CD4-positive, alpha-beta T cell (primary cell): Measurements from ENCODE around the gene REEP6. TPM values are rescaled to one million over a fixed set of nuclear protein-coding genes. Genes with fewer than 3 reads are reported as not detected.
A peak's percentile ranks its signal among the peaks of the same experiment; 100 is the strongest.

Experiments
- ATAC-seq: fragments of 200-7000 bp; cut with Tn5 transposase; one replicate; pipeline ENCODE4 v1.10.0; 2022; ENCODE audit warnings: mild to moderate bottlenecking; ENCODE audit not compliant: poor library complexity
- CTCF ChIA-PET: fragments of 350-600 bp; sonication (Branson Sonifier 250); formaldehyde crosslinking; loops from one replicate; lab custom pipeline; 2021; ENCODE audit warnings: antibody characterized with exemption, inconsistent platforms; lab: Charles Lee
- POLR2A ChIA-PET: fragments of 350-600 bp; sonication (Branson Sonifier 250); formaldehyde crosslinking; loops from one replicate; lab custom pipeline; 2021; ENCODE audit warnings: antibody characterized with exemption, inconsistent platforms; lab: Charles Lee
- DNase-seq, 14 experiments: peaks; one replicate each; pipeline ENCODE4 v3.0.0-alpha.2; 2013 to 2020; ENCODE audit warnings: mixed read lengths in 2 of 14
- H3K27ac ChIP-seq, 2 donors: one replicate each; pipeline versions ENCODE4 v1.5.1 to v1.7.0; 2013; ENCODE audit warnings: low read length in 2 of 2, low read depth in 1 of 2, mild to moderate bottlenecking in 1 of 2
- H3K27me3 ChIP-seq, 2 experiments: 1 replicate in 1 of 2; 2 replicates in 1 of 2; pipeline versions ENCODE4 v1.6.1 to v1.7.0; 2013; ENCODE audit warnings: low read length in 2 of 2, control low read depth in 1 of 2, mild to moderate bottlenecking in 1 of 2, moderate library complexity in 1 of 2; ENCODE audit not compliant: insufficient read depth in 2 of 2, control insufficient read depth in 1 of 2
- H3K36me3 ChIP-seq: one replicate; pipeline ENCODE4 v1.6.1; 2013; ENCODE audit warnings: low read length, control low read depth; ENCODE audit not compliant: insufficient read depth
- H3K4me1 ChIP-seq: one replicate; pipeline ENCODE4 v1.6.1; 2013; ENCODE audit warnings: low read length, control low read depth; ENCODE audit not compliant: insufficient read depth
- H3K4me3 ChIP-seq: one replicate; pipeline ENCODE4 v1.5.1; 2013; ENCODE audit warnings: mild to moderate bottlenecking, low read length, moderate library complexity
- H3K9me3 ChIP-seq, 2 experiments: 1 replicate in 1 of 2; 2 replicates in 1 of 2; pipeline versions ENCODE4 v1.6.1 to v1.7.0; 2013; ENCODE audit warnings: low read length in 2 of 2, mild to moderate bottlenecking in 2 of 2, control low read depth in 1 of 2, moderate library complexity in 1 of 2; ENCODE audit not compliant: control insufficient read depth in 1 of 2, insufficient read depth in 1 of 2
- H3K27ac Mint-ChIP-seq: one replicate; pipeline ENCODE4 v1.8.0; 2020; ENCODE audit warnings: mixed read lengths
- H3K27me3 Mint-ChIP-seq: one replicate; pipeline ENCODE4 v1.8.0; 2021; ENCODE audit warnings: mixed read lengths
- H3K36me3 Mint-ChIP-seq: one replicate; pipeline ENCODE4 v1.8.0; 2021; ENCODE audit warnings: low read depth, mixed read lengths
- H3K4me1 Mint-ChIP-seq: one replicate; pipeline ENCODE4 v1.8.0; 2021; ENCODE audit warnings: low read depth, mixed read lengths
- H3K4me3 Mint-ChIP-seq: one replicate; pipeline ENCODE4 v1.8.0; 2020; ENCODE audit warnings: mild to moderate bottlenecking, mixed read lengths
- H3K9me3 Mint-ChIP-seq: one replicate; pipeline ENCODE4 v1.8.0; 2020; ENCODE audit warnings: mixed read lengths
- CTCF ChIP-seq: fragments of 200-600 bp; IDR thresholded peaks from one replicate; pipeline ENCODE4 v1.8.0; 2022; ENCODE audit warnings: antibody characterized with exemption, mild to moderate bottlenecking
- intact Hi-C, 2 experiments: fragments of 100-400 bp; cut with DNase I in 1 of 2; cut with micrococcal nuclease in 1 of 2; formaldehyde crosslinking; loops; one replicate each; pipeline versions ENCODE4 v1.15.1 to v1.9.0; 2023 to 2025; cut with DNase I, micrococcal nuclease
- total RNA-seq, 174 experiments: library from RNA in 2 of 174; stranded (reverse) in 2 of 174; gene quantifications; one replicate each; pipeline ENCODE4 v1.2.3 and lab custom pipeline; 2021 to 2026

Gene REEP6
- total RNA-seq, 2 experiments from 2014 or later: 2.2 to 2.8 TPM

DNA sequence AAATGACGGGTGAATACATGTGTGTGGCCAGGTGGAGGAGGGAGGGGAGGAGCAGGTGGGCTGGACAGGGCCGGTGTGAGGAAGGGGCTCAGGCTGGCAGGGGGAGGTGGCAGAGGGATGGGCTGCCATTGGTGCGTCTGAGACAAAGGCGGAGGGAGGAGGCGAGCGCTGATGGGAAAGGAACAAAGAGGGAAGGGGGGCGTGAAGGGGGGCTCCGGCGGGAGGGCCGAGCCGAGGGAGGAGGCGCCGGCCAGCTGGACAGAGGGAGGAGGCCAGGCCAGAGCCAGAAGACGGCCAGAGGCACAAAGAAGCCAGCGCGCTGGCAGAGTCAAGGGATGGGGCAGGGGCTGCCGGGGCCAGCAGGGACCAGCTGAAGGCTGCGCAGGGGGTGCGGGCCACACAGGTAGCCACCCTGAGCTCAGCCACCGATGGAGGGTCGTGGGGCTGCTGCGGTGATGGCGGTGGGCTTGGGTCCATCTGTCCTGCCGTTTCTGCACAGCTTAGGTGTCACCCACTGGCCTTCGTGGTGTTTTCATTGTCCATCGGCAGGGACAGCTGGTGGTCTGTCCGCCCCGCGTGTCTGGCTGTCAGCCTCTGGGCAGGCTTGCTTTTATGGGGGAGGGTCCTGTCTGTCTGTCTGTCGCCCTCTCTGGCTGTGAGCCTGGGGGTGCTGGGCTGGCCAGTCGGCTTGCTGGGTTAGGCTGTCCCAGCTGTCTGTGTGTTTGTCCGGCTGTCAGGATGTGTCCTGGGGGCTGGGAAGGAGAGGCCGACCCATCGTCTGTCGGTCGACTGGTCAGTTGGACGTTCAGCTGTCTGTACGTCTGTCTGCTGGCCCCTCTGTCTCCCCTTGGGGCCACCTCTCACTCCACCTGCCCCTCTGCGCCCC, 38.8 kb upstream of the REEP6 start:
- peaks cover 74% of the 10 kb centered on the region for H3K27me3 Mint-ChIP-seq
- peaks cover 0 to 56% of the 10 kb centered on the region in 2 experiments for H3K9me3 ChIP-seq

GRCh38 chr19:1452802-1453524, 38.0 kb upstream of the REEP6 start:
- H3K4me1 Mint-ChIP-seq: peaks cover 32% of the 10 kb centered on the region
- no peak for DNase-seq
- no peak overlapping the region for H3K4me3 ChIP-seq
- no peak overlapping the region for H3K4me3 Mint-ChIP-seq
- H3K27ac Mint-ChIP-seq: no peak overlapping the region
- no peaks in the 10 kb centered on the region for H3K9me3 Mint-ChIP-seq
- ChIA-PET POLR2A (no interaction called here), CTCF (interaction anchor here (0.6 kb wide), 1 partner anchor 939 kb away, joined by 4 read pairs; no protein-coding TSS in a partner anchor)
- H3K27ac ChIP-seq: no peak overlapping the region
- ATAC-seq: no peak
- H3K4me1 ChIP-seq: peaks cover 42% of the 10 kb centered on the region
- peaks cover 69% of the 10 kb centered on the region for H3K27me3 Mint-ChIP-seq
- no peaks in the 10 kb centered on the region for H3K36me3 ChIP-seq
- H3K36me3 Mint-ChIP-seq: no peaks in the 10 kb centered on the region
- H3K27me3 ChIP-seq: peaks cover 71 to 94% of the 10 kb centered on the region in 2 experiments
- intact Hi-C loops: no loop called here
- H3K9me3 ChIP-seq: peaks cover 0 to 48% of the 10 kb centered on the region in 2 experiments
- no peak for TF ChIP-seq CTCF

More for the DNA sequence above, 38.8 kb upstream of the REEP6 start:
- intact Hi-C loops: no loop called here
- H3K4me3 Mint-ChIP-seq: no peak overlapping the region
- no peaks in the 10 kb centered on the region for H3K9me3 Mint-ChIP-seq
- Histone ChIP-seq H3K27me3 (peaks cover 75 to 97% of the 10 kb centered on the region in 2 experiments), H3K36me3 (no peaks in the 10 kb centered on the region), H3K27ac (no peak overlapping the region), H3K4me1 (peaks cover 42% of the 10 kb centered on the region), H3K4me3 (no peak overlapping the region)
- no peaks in the 10 kb centered on the region for H3K36me3 Mint-ChIP-seq
- DNase-seq (no peak), ATAC-seq (no peak)
- no peak for TF ChIP-seq CTCF
- ChIA-PET POLR2A (no interaction called here), CTCF (interaction anchor here (0.6 kb wide), 1 partner anchor 940 kb away, joined by 4 read pairs; no protein-coding TSS in a partner anchor)
- H3K27ac Mint-ChIP-seq: no peak overlapping the region
- H3K4me1 Mint-ChIP-seq: peaks cover 31% of the 10 kb centered on the region

GRCh38 chr19:1453525-1454364, 37.2 kb upstream of the REEP6 start:
- TF ChIP-seq CTCF: no peak
- Mint-ChIP-seq H3K4me3 (peak overlapping the region; percentile 22), H3K27me3 (peaks cover 66% of the 10 kb centered on the region), H3K27ac (no peak overlapping the region), H3K4me1 (peaks cover 36% of the 10 kb centered on the region), H3K9me3 (no peaks in the 10 kb centered on the region), H3K36me3 (no peaks in the 10 kb centered on the region)
- POLR2A ChIA-PET: interaction anchor here (0.6 to 0.7 kb wide), 3 partner anchors 155 to 311 kb away, joined by 3 read pairs; no protein-coding TSS in a partner anchor
- Histone ChIP-seq H3K9me3 (peaks cover 0 to 46% of the 10 kb centered on the region in 2 experiments), H3K27ac (no peak overlapping the region), H3K4me1 (peaks cover 42% of the 10 kb centered on the region), H3K4me3 (no peak overlapping the region), H3K27me3 (peaks cover 69 to 88% of the 10 kb centered on the region in 2 experiments), H3K36me3 (no peaks in the 10 kb centered on the region)
- intact Hi-C loops: no loop called here
- CTCF ChIA-PET: no interaction called here
- ATAC-seq (no peak), DNase-seq (no peak)
